Anterior cingulate cortex (tissue), 58 donors: ENCODE measurements around the gene EMC9.
"Not testable (repeated sequence)": the region's sequence is repeated elsewhere in the genome, so short reads cannot be mapped to it uniquely, and the experiment has no call there.

Experiments used
- DNase-seq, 58 donors: peaks; one replicate each; lab custom pipeline; 2025; lab: John Stamatoyannopoulos, UW

EMC9 gene

DNA sequence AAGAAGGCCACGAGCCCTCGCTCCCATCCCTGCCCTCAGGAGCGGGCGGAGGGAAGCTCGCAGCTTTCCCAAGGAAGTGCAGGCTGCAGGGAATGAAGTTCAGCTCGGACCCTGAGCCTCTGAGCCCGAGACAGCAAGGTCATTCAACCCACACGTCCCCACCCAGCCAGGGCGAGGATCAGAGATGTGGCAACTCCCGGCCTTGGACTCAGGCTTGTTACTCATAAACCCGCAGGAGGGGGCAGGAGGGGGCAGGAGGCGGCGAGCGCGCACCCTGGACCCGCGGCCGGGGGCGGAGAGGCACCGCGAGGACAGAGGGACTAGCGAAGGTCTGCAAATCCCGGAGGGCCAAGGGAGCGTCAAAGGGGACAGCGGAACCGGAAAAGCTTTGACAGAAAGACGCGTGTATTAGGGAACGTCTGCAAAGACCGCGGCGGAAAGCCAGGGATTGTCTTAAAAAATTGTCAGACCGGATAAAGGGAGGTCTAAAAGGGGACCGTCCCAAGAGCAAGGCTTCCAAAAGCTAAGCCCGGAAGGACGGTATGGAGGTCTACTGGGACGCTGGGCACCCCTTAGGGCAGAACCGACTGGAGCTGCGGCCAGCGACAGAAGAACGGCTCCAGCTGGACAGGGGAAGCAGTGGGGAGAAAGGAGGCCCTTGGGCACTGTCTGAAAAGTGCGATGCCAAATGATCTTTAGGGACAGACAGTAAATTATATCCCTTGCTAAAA is 27.4 kb downstream of the EMC9 start:
- DNase-seq = peak in 57 of 58 donors; percentile 61 to 97 (median 85)

GRCh38 chr14:24113379-24113800 is 28.0 kb downstream of the EMC9 start:
- peak in 1 of 58 donors; percentile 56 for DNase-seq

GRCh38 chr14:24110523-24110922 is 30.9 kb downstream of the EMC9 start:
- no peak for DNase-seq

DNA sequence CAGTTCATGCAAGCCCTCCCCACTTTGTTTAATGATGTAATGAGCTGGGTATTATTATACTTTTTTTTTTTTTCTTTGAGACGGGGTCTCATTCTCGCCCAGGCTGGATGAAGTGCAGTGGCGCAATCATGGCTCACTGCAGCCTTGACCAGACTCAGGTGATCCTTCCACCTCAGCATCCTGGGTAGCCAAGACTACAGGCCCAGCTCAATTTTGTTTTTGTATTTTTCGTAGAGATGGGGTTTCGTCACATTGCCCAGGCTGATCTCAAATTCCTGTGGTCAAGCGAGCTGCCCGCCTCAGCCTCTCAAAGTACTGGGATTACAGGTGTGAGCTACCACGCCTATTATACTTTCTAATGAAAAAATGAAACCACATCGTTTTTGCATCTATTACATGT is 31.3 kb downstream of the EMC9 start:
- DNase-seq = no peak

DNA sequence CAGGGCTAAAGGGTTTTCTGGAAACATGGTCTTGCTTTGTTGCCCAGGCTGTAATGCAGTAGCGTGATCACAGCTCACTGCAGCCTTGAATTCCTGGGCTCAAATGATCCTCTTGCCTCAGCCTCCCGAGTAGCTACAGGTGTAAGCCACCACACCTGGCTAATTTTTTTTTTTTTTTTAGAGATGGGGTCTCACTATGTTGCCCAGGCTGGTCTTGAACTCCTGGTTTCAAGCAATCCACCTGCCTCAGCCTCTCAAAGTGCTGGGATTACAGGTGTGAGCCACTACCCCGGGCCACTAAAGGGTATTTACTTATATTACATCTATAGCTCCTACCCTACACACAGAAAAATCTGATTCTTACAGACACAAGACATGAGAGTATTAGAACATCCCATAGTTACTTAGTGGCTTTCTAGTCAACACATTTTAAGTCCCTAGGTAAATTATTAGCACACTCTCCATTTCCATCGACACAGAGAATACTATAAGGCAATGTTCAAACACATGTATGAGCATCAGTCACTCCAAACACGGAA is 33.0 kb downstream of the EMC9 start:
- no peak for DNase-seq

- DNase-seq = no peak
Measured at GRCh38 chr14:24106672-24107271, 34.6 kb downstream of the EMC9 start.

- DNase-seq = not testable (repeated sequence)
Measured at GRCh38 chr14:24105609-24106239, 35.7 kb downstream of the EMC9 start.

- no peak for DNase-seq
Measured at GRCh38 chr14:24103451-24103850, 37.9 kb downstream of the EMC9 start.

DNA sequence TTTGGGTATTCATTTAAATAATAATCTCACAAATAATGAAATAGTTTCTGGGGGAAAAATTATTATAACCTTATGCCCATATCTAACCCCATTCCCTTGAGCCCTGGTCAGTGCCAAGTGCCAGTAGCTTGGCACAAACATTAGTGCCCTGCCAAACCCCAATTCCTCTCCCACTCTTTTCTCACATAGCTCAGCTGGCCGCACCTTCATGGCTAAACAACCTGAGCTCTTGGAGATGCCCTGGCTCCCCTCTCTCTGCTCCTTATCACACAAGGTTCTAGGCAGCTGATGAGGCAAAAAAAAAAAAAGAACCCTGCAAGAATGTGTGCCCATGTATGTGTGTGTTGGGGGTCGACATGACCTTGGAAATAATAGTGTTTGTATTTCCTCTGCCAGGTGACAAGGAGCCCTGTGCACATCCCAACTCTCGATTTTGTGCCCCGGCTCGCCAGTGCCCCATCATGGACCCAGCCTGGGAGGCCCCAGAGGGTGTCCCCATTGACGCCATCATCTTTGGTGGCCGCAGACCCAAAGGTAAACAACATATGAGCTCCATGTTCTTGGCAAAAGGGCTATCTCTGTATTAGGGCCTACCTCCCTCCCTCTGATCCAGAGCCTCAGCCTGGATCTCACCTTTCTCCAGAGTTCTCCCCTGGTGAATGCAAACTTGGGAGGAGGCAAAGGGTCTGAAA is 38.9 kb downstream of the EMC9 start:
- no peak for DNase-seq

DNA sequence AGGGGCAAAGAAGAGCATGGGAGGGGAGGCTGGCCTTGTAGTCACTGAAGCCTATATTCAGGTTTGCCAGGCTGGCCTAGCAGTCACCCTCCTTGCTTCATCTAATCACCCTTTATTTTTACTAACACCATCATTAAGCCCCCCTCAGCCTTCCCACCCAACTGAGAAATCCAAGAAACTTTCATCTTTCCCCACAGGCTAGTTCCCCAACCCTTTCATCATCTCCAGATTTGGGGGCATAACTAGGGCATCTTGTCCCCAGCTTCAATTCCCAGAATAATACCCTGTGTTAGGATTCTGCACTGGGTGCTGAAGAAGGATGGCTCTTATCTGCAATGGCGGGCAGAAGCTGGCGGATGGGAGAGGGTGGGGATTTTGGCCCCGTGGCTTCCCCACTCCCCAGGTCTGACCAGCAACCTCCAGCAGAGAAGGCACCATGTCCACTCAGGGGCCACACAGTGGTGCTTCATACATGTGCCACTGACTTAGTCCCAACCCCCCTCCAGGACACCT is 40.4 kb downstream of the EMC9 start:
- no peak for DNase-seq

DNA sequence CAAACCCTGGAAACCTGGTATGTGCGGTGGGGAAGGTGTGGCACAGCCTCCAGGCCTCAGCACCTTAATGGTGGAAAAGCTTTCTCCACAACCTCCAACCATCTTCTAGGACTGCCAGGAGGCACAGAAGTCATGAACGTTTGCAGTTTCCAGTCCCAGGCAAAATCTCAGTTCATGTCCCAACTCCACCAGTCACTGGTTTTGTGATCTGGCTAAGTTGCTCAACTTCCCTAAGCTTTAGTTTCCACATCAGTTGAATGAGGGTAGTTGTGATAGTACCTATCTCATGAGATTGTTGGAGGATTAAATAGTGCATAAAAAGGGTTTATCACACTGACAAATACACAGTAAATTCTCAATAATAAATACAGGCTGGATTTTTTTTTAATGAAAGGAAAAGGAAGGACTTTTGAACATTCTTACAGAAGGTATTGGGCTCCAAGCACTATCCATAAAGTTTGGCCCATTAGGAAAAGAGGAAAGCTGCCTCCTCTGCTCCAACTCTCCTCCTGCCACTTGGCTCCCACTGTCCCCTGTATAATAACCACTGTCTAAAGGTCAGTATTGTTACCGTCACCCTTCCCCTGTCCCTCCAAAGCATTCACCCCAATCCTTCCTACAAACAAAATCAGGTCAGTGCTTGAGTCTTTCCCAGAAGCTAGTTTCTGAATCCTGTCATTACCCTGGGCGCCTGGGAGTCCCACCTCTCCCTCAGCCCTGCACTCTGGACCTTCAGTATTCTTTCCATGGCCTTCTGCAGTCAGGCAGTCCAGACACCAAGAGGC is 41.0 kb downstream of the EMC9 start:
- no peak for DNase-seq

DNA sequence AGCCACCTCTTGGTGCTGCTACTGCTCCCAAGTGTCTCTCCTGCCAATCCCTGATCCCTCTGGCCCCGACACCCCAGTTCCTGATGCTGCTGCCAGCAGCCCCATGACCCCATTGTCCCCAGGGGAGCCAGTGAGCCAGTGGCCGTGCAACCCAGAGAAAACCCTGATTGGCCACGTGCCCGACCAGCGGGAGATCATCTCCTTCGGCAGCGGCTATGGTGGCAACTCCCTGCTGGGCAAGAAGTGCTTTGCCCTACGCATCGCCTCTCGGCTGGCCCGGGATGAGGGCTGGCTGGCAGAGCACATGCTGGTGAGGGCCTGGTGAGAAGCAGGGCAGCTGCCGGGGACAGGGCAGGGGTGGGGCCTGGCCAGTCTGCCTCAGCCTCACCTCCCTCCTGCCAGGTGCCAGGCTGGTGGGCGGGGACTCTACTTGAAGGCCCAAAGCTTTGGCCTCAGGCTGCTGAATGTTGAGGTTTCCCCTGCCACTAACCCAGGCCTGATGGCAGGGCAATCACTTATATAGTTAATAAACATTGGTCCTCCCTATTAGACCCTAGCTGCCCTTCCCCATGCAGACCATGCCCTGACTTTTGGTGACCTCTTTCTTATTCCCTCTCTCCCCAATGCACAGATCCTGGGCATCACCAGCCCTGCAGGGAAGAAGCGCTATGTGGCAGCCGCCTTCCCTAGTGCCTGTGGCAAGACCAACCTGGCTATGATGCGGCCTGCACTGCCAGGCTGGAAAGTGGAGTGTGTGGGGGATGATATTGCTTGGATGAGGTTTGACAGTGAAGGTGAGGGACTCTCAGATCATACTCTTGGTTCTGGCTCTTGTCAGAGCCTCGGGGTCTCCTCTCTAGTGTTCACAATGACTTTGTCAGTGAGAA is 42.2 kb downstream of the EMC9 start:
- peak in 7 of 58 donors; percentile 4 to 60 (median 27) for DNase-seq

DNA sequence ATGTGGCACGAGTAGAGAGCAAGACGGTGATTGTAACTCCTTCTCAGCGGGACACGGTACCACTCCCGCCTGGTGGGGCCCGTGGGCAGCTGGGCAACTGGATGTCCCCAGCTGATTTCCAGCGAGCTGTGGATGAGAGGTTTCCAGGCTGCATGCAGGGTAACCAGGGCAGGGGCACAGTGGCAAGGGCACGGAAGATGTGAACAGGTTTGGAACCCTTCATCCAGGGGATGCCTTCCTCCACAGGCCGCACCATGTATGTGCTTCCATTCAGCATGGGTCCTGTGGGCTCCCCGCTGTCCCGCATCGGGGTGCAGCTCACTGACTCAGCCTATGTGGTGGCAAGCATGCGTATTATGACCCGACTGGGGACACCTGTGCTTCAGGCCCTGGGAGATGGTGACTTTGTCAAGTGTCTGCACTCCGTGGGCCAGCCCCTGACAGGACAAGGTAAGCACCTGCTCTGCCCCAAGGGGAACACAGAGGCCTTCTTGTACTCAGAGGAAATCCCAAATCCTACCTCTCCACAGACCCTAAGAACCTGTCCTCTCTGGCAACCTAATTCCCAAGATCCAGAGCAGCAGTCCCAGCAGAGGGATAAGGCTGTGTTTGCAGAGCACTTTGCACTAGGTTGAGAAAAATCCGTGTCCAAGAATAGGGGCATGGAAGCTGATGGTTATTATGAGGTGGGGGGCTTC is 43.0 kb downstream of the EMC9 start:
- DNase-seq = no peak

GRCh38 chr14:24096545-24097181 is 44.7 kb downstream of the EMC9 start:
- DNase-seq = no peak

DNA sequence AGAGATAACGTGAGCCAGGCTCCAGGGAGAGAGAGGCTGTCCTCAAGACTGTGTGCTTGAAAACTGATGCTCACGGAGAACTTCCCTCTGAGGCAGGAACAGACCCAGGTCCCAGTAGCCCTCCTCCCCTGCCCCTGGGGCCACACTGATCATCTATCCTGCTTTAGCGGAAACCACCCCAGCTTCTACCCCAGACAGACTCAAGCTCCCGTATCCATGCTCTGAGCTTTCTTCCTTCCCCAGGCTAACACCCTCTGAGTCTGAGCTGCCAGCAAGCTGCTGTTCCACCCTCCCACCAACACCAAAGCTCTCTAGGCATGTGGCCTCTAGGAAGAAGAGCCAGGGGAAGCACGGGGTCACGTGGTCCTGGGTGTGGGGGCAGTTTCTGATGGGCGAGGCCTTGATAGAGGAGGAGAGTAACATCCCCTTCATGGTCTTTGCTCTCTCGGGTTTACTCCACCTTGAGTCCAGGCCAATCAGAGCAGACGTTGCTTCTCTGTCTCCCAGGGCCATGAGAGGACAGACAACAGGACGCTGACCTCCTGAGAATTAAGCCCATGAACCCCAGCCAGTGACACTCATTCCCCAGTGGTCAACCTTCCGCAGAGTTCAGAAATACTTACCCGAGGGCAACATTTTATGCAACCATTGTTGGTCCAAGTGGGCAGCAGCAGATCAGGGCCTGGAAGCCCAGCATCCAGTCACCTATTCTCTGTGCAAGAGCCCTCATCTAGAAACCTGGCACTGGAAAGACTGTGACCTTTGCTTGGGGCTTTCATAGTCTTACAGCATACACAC is 45.9 kb downstream of the EMC9 start:
- DNase-seq = peak in 10 of 58 donors; percentile 11 to 23 (median 18)

DNA sequence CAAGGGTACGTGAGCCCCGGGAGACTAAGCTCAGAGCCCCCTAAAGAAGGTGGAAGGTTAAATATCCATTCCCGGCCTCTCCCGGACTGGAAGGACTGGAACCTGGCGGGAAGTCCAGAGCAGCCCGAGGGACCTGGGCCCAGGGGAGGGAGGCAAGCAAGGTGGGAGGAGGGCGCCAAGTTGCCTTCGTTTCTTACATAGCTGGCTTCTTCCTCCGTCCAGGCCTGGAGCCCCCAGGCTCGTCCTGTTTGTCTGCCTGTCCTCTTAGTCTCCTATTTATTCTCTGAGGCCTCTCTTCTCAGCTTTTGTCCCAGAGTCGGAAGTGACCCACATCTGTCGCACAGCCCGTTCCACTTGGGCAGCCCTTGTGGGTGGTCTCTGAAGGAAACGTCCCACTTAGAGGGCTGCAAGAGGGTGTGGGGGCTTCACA is 46.5 kb downstream of the EMC9 start:
- peak in 1 of 58 donors; percentile 60 for DNase-seq
